ENCODE data around the gene CAMK4.

GRCh38 chr5:111231119-111231518, 6.9 kb downstream of the CAMK4 start:
- no peak for TF ChIP-seq CTCF (IDR thresholded peaks at IDR 0.05)
- no peak for TF ChIP-seq EZH2 (IDR thresholded peaks at IDR 0.05)
